CD14-positive monocyte (primary cell): Measurements from ENCODE around the gene ULK4. TPM values are rescaled to one million over a fixed set of nuclear protein-coding genes. Genes with fewer than 3 reads are reported as not detected.

Source experiments
- DNase-seq, 3 donors: peaks; one replicate each; pipeline ENCODE4 v3.0.0-alpha.2; 2011 to 2022
- H2AFZ ChIP-seq: 2 replicates; pipeline ENCODE4 v1.6.0; 2012; ENCODE audit warnings: mild to moderate bottlenecking, low read depth, low read length, inconsistent platforms; ENCODE audit not compliant: insufficient read depth, poor library complexity, severe bottlenecking
- H3K27ac ChIP-seq, 2 donors: 1 replicate in 1 of 2; 2 replicates in 1 of 2; pipeline ENCODE4 v1.5.1; 2012 to 2013; ENCODE audit warnings: low read length in 2 of 2, control low read depth in 1 of 2, inconsistent platforms in 1 of 2, low read depth in 1 of 2, mild to moderate bottlenecking in 1 of 2
- H3K27me3 ChIP-seq, 2 donors: one replicate each; pipeline versions ENCODE4 v1.6.0 to v1.6.1; 2011 to 2013; ENCODE audit warnings: low read length in 2 of 2; ENCODE audit not compliant: control insufficient read depth in 2 of 2, insufficient read depth in 2 of 2
- H3K36me3 ChIP-seq, 2 donors: replicated peaks in 1 of 2; 1 replicate in 1 of 2; 2 replicates in 1 of 2; pipeline versions ENCODE4 v1.5.1 to v1.6.1; 2012 to 2013; ENCODE audit warnings: low read length in 2 of 2, control low read depth in 1 of 2, inconsistent platforms in 1 of 2, mild to moderate bottlenecking in 1 of 2; ENCODE audit not compliant: insufficient read depth in 2 of 2, control insufficient read depth in 1 of 2
- H3K4me1 ChIP-seq, 2 donors: 1 replicate in 1 of 2; 2 replicates in 1 of 2; pipeline versions ENCODE4 v1.5.1 to v1.6.1; 2012 to 2013; ENCODE audit warnings: low read length in 2 of 2, control low read depth in 1 of 2, inconsistent platforms in 1 of 2, mild to moderate bottlenecking in 1 of 2, moderate library complexity in 1 of 2; ENCODE audit not compliant: insufficient read depth in 2 of 2, control insufficient read depth in 1 of 2
- H3K4me2 ChIP-seq: replicated peaks from 2 replicates; pipeline ENCODE3; 2012; ENCODE audit warnings: low read length, moderate library complexity, mild to moderate bottlenecking; ENCODE audit not compliant: poor library complexity, severe bottlenecking; ENCODE audit errors: extremely low read depth
- H3K4me3 ChIP-seq, 3 experiments: fragments of 200-600 bp in 1 of 3; sonication (generic) in 1 of 3; replicated peaks in 1 of 3; 1 replicate in 2 of 3; 2 replicates in 1 of 3; pipeline ENCODE4 v1.5.1; 2011 to 2013; ENCODE audit warnings: low read length in 3 of 3, mild to moderate bottlenecking in 3 of 3, control low read depth in 2 of 3, low read depth in 2 of 3, inconsistent platforms in 1 of 3, moderate library complexity in 1 of 3
- H3K79me2 ChIP-seq: 2 replicates; pipeline ENCODE4 v1.6.0; 2012; ENCODE audit warnings: mild to moderate bottlenecking, control low read depth, inconsistent platforms, low read length, moderate library complexity; ENCODE audit not compliant: insufficient read depth
- H3K9ac ChIP-seq: 2 replicates; pipeline ENCODE4 v1.6.0; 2017; ENCODE audit warnings: low read length, mild to moderate bottlenecking; ENCODE audit not compliant: insufficient read depth, poor library complexity, severe bottlenecking
- H3K9me3 ChIP-seq, 2 donors: replicated peaks in 1 of 2; 1 replicate in 1 of 2; 2 replicates in 1 of 2; pipeline versions ENCODE4 v1.5.1 to v1.6.1; 2012 to 2013; ENCODE audit warnings: low read length in 2 of 2, control low read depth in 1 of 2; ENCODE audit not compliant: control insufficient read depth in 1 of 2, insufficient read depth in 1 of 2
- H4K20me1 ChIP-seq: 2 replicates; pipeline ENCODE4 v1.6.0; 2012; ENCODE audit warnings: mild to moderate bottlenecking, low read length, control low read depth, moderate library complexity; ENCODE audit not compliant: insufficient read depth
- H3K27ac Mint-ChIP-seq, 7 donors: one replicate each; pipeline ENCODE4 v1.8.0; 2020; ENCODE audit warnings: mild to moderate bottlenecking in 7 of 7, mixed read lengths in 7 of 7, moderate library complexity in 6 of 7, inconsistent platforms in 2 of 7
- H3K27me3 Mint-ChIP-seq, 3 donors: one replicate each; pipeline ENCODE4 v1.8.0; 2021 to 2022; ENCODE audit warnings: low read depth in 3 of 3, mild to moderate bottlenecking in 3 of 3, mixed read lengths in 3 of 3, moderate library complexity in 3 of 3, inconsistent platforms in 1 of 3
- H3K36me3 Mint-ChIP-seq, 2 donors: one replicate each; pipeline ENCODE4 v1.8.0; 2020; ENCODE audit warnings: mixed read lengths in 2 of 2, inconsistent platforms in 1 of 2, mild to moderate bottlenecking in 1 of 2
- H3K4me1 Mint-ChIP-seq: one replicate; pipeline ENCODE4 v1.8.0; 2020; ENCODE audit warnings: mild to moderate bottlenecking, mixed read lengths
- H3K4me3 Mint-ChIP-seq, 2 donors: one replicate each; pipeline ENCODE4 v1.8.0; 2020; ENCODE audit warnings: mild to moderate bottlenecking in 2 of 2, mixed read lengths in 2 of 2, moderate library complexity in 1 of 2
- H3K9me3 Mint-ChIP-seq, 7 donors: one replicate each; pipeline ENCODE4 v1.8.0; 2020 to 2022; ENCODE audit warnings: mixed read lengths in 7 of 7, mild to moderate bottlenecking in 6 of 7, moderate library complexity in 6 of 7, inconsistent platforms in 2 of 7
- WGBS: methylation state at CpG from one replicate; pipeline ENCODE4 v1.1.5; 2013; ENCODE audit warnings: missing lambda C conversion rate; ENCODE audit not compliant: insufficient coverage; 5-methylcytosine and 5-hydroxymethylcytosine counted together
- intact Hi-C, 2 donors: fragments of 100-400 bp; cut with micrococcal nuclease; formaldehyde crosslinking; loops; one replicate each; pipeline versions ENCODE4 v1.15.0 to v1.15.1; 2023
- polyA plus RNA-seq, 3 donors: library from polyadenylated mRNA; depleted of rRNA in 1 of 3; unstranded in 2 of 3; stranded (reverse) in 1 of 3; fragments of 300-500 nt in 2 of 3; fragments of >200 nt in 1 of 3; fragmentation: Illumina TruSeq in 2 of 3; gene quantifications; 1 replicate in 2 of 3; 2 replicates in 1 of 3; pipeline ENCODE4 v1.2.3, GENCODE V29; 2012 to 2021
- TF ChIP-seq, protein P1 (sequence below): fragments of 200-600 bp; IDR thresholded peaks from one replicate; pipeline ENCODE4 v1.8.0; 2022; ENCODE audit warnings: antibody characterized with exemption, mild to moderate bottlenecking

The ULK4 gene
- polyA plus RNA-seq, 3 donors: 6.7 to 14.0 (median 11.8) TPM

DNA sequence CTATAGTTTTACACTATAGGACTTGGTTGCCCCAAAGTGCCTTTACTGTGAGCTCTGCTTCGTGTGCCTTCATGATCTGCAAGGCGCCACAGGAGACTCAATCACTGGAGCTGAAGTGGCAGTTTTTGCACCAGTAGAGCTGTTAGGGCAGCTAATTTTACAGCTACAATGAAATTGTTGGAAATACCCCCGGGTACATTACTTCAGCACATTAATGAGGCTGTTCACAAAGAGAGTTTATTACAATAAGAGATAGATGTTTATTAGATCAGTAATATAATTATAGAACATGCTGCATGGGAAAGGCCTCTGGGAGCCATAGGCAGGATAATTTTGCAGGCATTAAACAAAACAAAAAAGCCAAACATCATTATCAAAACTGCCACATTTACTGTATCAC is 531.5 kb downstream of the ULK4 start:
- no peak overlapping the region for H2AFZ ChIP-seq
- H3K4me3 Mint-ChIP-seq: no peak overlapping the region
- peaks cover 0 to 3% (median 2%) of the 10 kb centered on the region in 3 donors for H3K27me3 Mint-ChIP-seq
- no peak overlapping the region for H3K27ac ChIP-seq
- 100% methylated on average over 1 of the region's 3 CpGs for WGBS
- H3K4me2 ChIP-seq: no peak overlapping the region
- H3K4me1 ChIP-seq: no peaks in the 10 kb centered on the region
- peaks cover 2 to 14% (median 8%) of the 10 kb centered on the region in 7 donors for H3K9me3 Mint-ChIP-seq
- intact Hi-C loops: no loop called here
- H3K27me3 ChIP-seq: no peaks in the 10 kb centered on the region
- no peaks in the 10 kb centered on the region for H3K4me1 Mint-ChIP-seq
- H3K27ac Mint-ChIP-seq: no peak overlapping the region
- no peak overlapping the region for H3K9ac ChIP-seq
- H4K20me1 ChIP-seq: no peaks in the 10 kb centered on the region
- H3K9me3 ChIP-seq: no peaks in the 10 kb centered on the region
- TF ChIP-seq, protein P1, sequence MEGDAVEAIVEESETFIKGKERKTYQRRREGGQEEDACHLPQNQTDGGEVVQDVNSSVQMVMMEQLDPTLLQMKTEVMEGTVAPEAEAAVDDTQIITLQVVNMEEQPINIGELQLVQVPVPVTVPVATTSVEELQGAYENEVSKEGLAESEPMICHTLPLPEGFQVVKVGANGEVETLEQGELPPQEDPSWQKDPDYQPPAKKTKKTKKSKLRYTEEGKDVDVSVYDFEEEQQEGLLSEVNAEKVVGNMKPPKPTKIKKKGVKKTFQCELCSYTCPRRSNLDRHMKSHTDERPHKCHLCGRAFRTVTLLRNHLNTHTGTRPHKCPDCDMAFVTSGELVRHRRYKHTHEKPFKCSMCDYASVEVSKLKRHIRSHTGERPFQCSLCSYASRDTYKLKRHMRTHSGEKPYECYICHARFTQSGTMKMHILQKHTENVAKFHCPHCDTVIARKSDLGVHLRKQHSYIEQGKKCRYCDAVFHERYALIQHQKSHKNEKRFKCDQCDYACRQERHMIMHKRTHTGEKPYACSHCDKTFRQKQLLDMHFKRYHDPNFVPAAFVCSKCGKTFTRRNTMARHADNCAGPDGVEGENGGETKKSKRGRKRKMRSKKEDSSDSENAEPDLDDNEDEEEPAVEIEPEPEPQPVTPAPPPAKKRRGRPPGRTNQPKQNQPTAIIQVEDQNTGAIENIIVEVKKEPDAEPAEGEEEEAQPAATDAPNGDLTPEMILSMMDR: no peak
- DNase-seq: no peak
- H3K36me3 Mint-ChIP-seq: no peaks in the 10 kb centered on the region
- no peaks in the 10 kb centered on the region for H3K79me2 ChIP-seq
- no peak overlapping the region for H3K4me3 ChIP-seq
- H3K36me3 ChIP-seq: no peaks in the 10 kb centered on the region

DNA sequence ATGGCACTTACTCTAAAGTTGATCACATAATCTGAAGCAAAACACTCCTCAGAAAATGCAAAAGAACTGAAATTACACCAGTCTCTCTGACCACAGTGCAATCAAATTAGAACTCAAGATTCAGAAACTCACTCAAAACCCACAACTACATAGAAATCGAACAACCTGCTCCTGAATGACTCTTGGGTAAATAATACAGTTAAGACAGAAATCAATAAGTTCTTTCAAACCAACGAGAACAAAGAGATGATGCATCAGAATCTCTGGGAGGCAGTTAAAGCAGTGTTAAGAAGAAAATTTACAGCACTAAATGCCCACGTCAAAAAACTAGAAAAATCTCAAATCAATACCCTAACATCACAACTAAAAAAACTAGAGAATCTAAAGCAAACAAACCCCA is 535.4 kb downstream of the ULK4 start:
- Mint-ChIP-seq H3K27ac (no peak overlapping the region), H3K36me3 (no peaks in the 10 kb centered on the region), H3K27me3 (peaks cover 0 to 4% (median 3%) of the 10 kb centered on the region in 3 donors), H3K9me3 (peaks cover 2 to 16% (median 6%) of the 10 kb centered on the region in 7 donors), H3K4me3 (no peak overlapping the region), H3K4me1 (peaks cover 3% of the 10 kb centered on the region)
- Histone ChIP-seq H3K4me1 (no peaks in the 10 kb centered on the region), H3K4me2 (no peak overlapping the region), H3K79me2 (no peaks in the 10 kb centered on the region), H2AFZ (no peak overlapping the region), H3K4me3 (no peak overlapping the region), H3K27ac (no peak overlapping the region), H3K36me3 (no peaks in the 10 kb centered on the region), H3K27me3 (no peaks in the 10 kb centered on the region), H4K20me1 (no peaks in the 10 kb centered on the region), H3K9me3 (no peaks in the 10 kb centered on the region), H3K9ac (no peak overlapping the region)
- DNase-seq: no peak
- intact Hi-C loops: no loop called here
- no CpG with 5 or more reads among the region's 3 CpGs for WGBS
- TF ChIP-seq, protein P1: no peak
